Measurements from ENCODE around the gene C4orf36. TPM values are rescaled to one million over a fixed set of nuclear protein-coding genes. Genes with fewer than 3 reads are reported as not detected.

Gene C4orf36
- total RNA-seq, 1 experiment from 2014 or later: not detected

GRCh38 chr4:86934771-86935565 lies 42.7 kb upstream of the C4orf36 start, which contains the start of gene AFF1:
Gene AFF1, plus strand, starts transcription at chr4:86935011. Its CDS starts 13,523 bp downstream, at chr4:86948534.
- Histone ChIP-seq H3K4me3 (ENCODE audit: low read length) (peak within 1 kb of the TSS; percentile 77), H3K36me3 (ENCODE audit: insufficient read depth, low read length) (no peaks in the 10 kb centered on the region)

GRCh38 chr4:86934147-86934770 lies 42.0 kb upstream of the C4orf36 start:
- peak overlapping the region; percentile 67 for H3K9ac ChIP-seq (ENCODE audit: low read length)
- DNase-seq: no peak
- H3K9me3 ChIP-seq (ENCODE audit: low read length): no peaks in the 10 kb centered on the region
- no peaks in the 10 kb centered on the region for H3K9me2 ChIP-seq (replicated peaks; ENCODE audit: insufficient read depth, low read length)
- peak overlapping the region; percentile 91; the same call in 1 of the 2 replicates for H2AFZ ChIP-seq (ENCODE audit: low read length)
- peaks cover 64% of the 10 kb centered on the region for H3K4me1 ChIP-seq (ENCODE audit: low read length)
- no peaks in the 10 kb centered on the region for H4K20me1 ChIP-seq (ENCODE audit: insufficient read depth, low read depth, low read length)
- peak overlapping the region; percentile 84 for H3K4me2 ChIP-seq (ENCODE audit: low read depth, low read length, poor library complexity, severe bottlenecking)
- no peaks in the 10 kb centered on the region for H3K36me3 ChIP-seq (ENCODE audit: insufficient read depth, low read length)
- H3K79me2 ChIP-seq (ENCODE audit: low read length): no peaks in the 10 kb centered on the region
- H3K27me3 ChIP-seq (ENCODE audit: low read length): no peaks in the 10 kb centered on the region
- H3K27ac ChIP-seq (ENCODE audit: low read length): no peak overlapping the region
- peak overlapping the region; percentile 77 for H3K4me3 ChIP-seq (ENCODE audit: low read length)

More at GRCh38 chr4:86934771-86935565, 42.7 kb upstream of the C4orf36 start, which contains the start of gene AFF1:
- Histone ChIP-seq H3K4me2 (ENCODE audit: low read depth, low read length, poor library complexity, severe bottlenecking) (peak within 1 kb of the TSS; percentile 84), H2AFZ (ENCODE audit: low read length) (peak within 1 kb of the TSS; percentile 93; the same call in 1 of the 2 replicates), H3K9ac (ENCODE audit: low read length) (peak within 1 kb of the TSS; percentile 71), H4K20me1 (ENCODE audit: insufficient read depth, low read depth, low read length) (no peaks in the 10 kb centered on the region), H3K9me3 (ENCODE audit: low read length) (no peaks in the 10 kb centered on the region), H3K4me1 (ENCODE audit: low read length) (peaks cover 71% of the 10 kb centered on the region), H3K27ac (ENCODE audit: low read length) (no peak within 1 kb of the TSS), H3K79me2 (ENCODE audit: low read length) (no peaks in the 10 kb centered on the region), H3K9me2 (replicated peaks; ENCODE audit: insufficient read depth, low read length) (no peaks in the 10 kb centered on the region), H3K27me3 (ENCODE audit: low read length) (no peaks in the 10 kb centered on the region)
- DNase-seq: peak; percentile 91

GRCh38 chr4:86928400-86929255 lies 36.4 kb upstream of the C4orf36 start:
- Histone ChIP-seq H3K27ac (ENCODE audit: low read length) (no peak overlapping the region), H3K9me2 (replicated peaks; ENCODE audit: insufficient read depth, low read length) (no peaks in the 10 kb centered on the region), H3K36me3 (ENCODE audit: insufficient read depth, low read length) (no peaks in the 10 kb centered on the region), H3K9ac (ENCODE audit: low read length) (no peak overlapping the region), H3K4me1 (ENCODE audit: low read length) (peaks cover 37% of the 10 kb centered on the region), H4K20me1 (ENCODE audit: insufficient read depth, low read depth, low read length) (no peaks in the 10 kb centered on the region), H3K79me2 (ENCODE audit: low read length) (no peaks in the 10 kb centered on the region), H3K4me2 (ENCODE audit: low read depth, low read length, poor library complexity, severe bottlenecking) (no peak overlapping the region), H3K4me3 (ENCODE audit: low read length) (no peak overlapping the region), H2AFZ (ENCODE audit: low read length) (no peak overlapping the region), H3K9me3 (ENCODE audit: low read length) (no peaks in the 10 kb centered on the region), H3K27me3 (ENCODE audit: low read length) (no peaks in the 10 kb centered on the region)
- no peak for DNase-seq

DNA sequence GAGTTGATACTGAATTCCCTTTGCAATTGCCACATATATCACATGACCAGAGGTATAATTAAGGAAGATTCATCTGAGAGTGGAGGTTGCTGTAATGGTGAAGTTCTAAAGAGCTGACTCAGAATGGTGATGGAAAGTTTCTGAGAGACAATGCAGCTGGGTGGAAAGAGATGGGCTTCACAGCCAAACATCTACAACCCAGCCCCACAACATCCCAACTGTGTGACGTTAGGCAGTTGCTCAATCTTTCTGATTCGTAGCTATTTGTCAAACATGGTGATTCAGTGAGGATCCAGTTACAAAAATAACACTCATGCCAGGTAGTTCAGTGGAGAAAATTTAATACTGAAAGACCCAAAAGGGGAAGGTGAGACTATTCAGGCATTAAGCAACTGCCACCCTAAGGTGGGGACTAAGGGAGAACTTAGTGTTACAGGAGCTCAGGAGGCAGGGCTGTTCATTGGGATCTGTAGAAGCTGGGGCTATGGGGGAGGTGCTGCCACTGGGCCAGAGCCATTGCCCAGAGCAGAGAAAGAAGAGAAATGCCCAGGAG lies 35.7 kb upstream of the C4orf36 start:
- no peak overlapping the region for H3K27ac ChIP-seq (ENCODE audit: low read length)
- no peak overlapping the region for H2AFZ ChIP-seq (ENCODE audit: low read length)
- no peaks in the 10 kb centered on the region for H3K36me3 ChIP-seq (ENCODE audit: insufficient read depth, low read length)
- no peak overlapping the region for H3K4me3 ChIP-seq (ENCODE audit: low read length)
- no peaks in the 10 kb centered on the region for H3K79me2 ChIP-seq (ENCODE audit: low read length)
- no peaks in the 10 kb centered on the region for H3K27me3 ChIP-seq (ENCODE audit: low read length)
- H3K4me1 ChIP-seq (ENCODE audit: low read length): peaks cover 33% of the 10 kb centered on the region
- no peak overlapping the region for H3K9ac ChIP-seq (ENCODE audit: low read length)
- no peak overlapping the region for H3K4me2 ChIP-seq (ENCODE audit: low read depth, low read length, poor library complexity, severe bottlenecking)
- H3K9me2 ChIP-seq (replicated peaks; ENCODE audit: insufficient read depth, low read length): no peaks in the 10 kb centered on the region
- no peaks in the 10 kb centered on the region for H4K20me1 ChIP-seq (ENCODE audit: insufficient read depth, low read depth, low read length)
- H3K9me3 ChIP-seq (ENCODE audit: low read length): no peaks in the 10 kb centered on the region
- DNase-seq: no peak

GRCh38 chr4:86926435-86927086 lies 34.3 kb upstream of the C4orf36 start:
- no peak overlapping the region for H2AFZ ChIP-seq (ENCODE audit: low read length)
- no peak overlapping the region for H3K4me2 ChIP-seq (ENCODE audit: low read depth, low read length, poor library complexity, severe bottlenecking)
- no peak overlapping the region for H3K9ac ChIP-seq (ENCODE audit: low read length)

GRCh38 chr4:86924811-86925210 lies 32.6 kb upstream of the C4orf36 start:
- H3K36me3 ChIP-seq (ENCODE audit: insufficient read depth, low read length): no peaks in the 10 kb centered on the region
- no peak overlapping the region for H3K9ac ChIP-seq (ENCODE audit: low read length)
- no peak for DNase-seq
- H3K27me3 ChIP-seq (ENCODE audit: low read length): no peaks in the 10 kb centered on the region
- H3K9me2 ChIP-seq (replicated peaks; ENCODE audit: insufficient read depth, low read length): no peaks in the 10 kb centered on the region
- no peaks in the 10 kb centered on the region for H3K79me2 ChIP-seq (ENCODE audit: low read length)
- no peaks in the 10 kb centered on the region for H3K9me3 ChIP-seq (ENCODE audit: low read length)
- no peak overlapping the region for H2AFZ ChIP-seq (ENCODE audit: low read length)
- peaks cover 12% of the 10 kb centered on the region for H3K4me1 ChIP-seq (ENCODE audit: low read length)
- H4K20me1 ChIP-seq (ENCODE audit: insufficient read depth, low read depth, low read length): no peaks in the 10 kb centered on the region
- no peak overlapping the region for H3K4me3 ChIP-seq (ENCODE audit: low read length)
- H3K27ac ChIP-seq (ENCODE audit: low read length): no peak overlapping the region
- no peak overlapping the region for H3K4me2 ChIP-seq (ENCODE audit: low read depth, low read length, poor library complexity, severe bottlenecking)

More at GRCh38 chr4:86926435-86927086, 34.3 kb upstream of the C4orf36 start:
- no peaks in the 10 kb centered on the region for H3K9me3 ChIP-seq (ENCODE audit: low read length)
- peaks cover 27% of the 10 kb centered on the region for H3K4me1 ChIP-seq (ENCODE audit: low read length)
- no peaks in the 10 kb centered on the region for H3K27me3 ChIP-seq (ENCODE audit: low read length)
- H3K79me2 ChIP-seq (ENCODE audit: low read length): no peaks in the 10 kb centered on the region
- H3K9me2 ChIP-seq (replicated peaks; ENCODE audit: insufficient read depth, low read length): no peaks in the 10 kb centered on the region
- no peak overlapping the region for H3K4me3 ChIP-seq (ENCODE audit: low read length)
- no peaks in the 10 kb centered on the region for H4K20me1 ChIP-seq (ENCODE audit: insufficient read depth, low read depth, low read length)
- H3K36me3 ChIP-seq (ENCODE audit: insufficient read depth, low read length): no peaks in the 10 kb centered on the region
- no peak for DNase-seq
- H3K27ac ChIP-seq (ENCODE audit: low read length): no peak overlapping the region

DNA sequence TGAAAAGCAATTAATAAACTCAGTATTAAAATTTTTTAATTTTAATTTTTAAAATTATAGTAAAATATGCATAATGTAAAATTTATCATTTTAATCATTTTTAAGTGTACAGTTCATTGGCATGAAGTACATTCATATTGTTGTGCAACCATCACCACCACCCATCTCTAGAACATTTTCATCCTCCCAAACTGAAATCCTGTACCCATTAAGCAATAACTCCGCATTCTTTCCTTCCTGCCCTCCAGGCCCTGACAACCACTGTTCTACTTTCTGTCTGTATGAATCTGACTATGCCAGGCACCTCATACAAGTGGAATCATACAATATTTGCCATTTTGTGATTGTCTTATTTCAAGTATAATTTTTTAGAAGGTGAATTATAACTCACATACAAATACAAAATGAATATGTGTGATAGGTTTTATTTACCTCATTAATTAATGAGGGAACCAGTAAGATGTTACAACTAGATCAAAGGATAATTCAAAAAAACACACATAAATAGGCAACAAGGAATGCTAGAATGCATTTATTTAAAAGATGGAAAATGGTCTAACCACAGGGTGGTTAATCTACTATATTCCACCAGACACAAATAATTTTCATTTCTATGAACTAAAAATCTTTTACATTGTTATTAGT lies 29.5 kb upstream of the C4orf36 start:
- H4K20me1 ChIP-seq (ENCODE audit: insufficient read depth, low read depth, low read length): no peaks in the 10 kb centered on the region
- H3K27me3 ChIP-seq (ENCODE audit: low read length): no peaks in the 10 kb centered on the region
- no peak overlapping the region for H3K4me2 ChIP-seq (ENCODE audit: low read depth, low read length, poor library complexity, severe bottlenecking)
- H3K9me2 ChIP-seq (replicated peaks; ENCODE audit: insufficient read depth, low read length): no peaks in the 10 kb centered on the region
- no peaks in the 10 kb centered on the region for H3K4me1 ChIP-seq (ENCODE audit: low read length)
- H3K9ac ChIP-seq (ENCODE audit: low read length): no peak overlapping the region
- no peak overlapping the region for H2AFZ ChIP-seq (ENCODE audit: low read length)
- no peak for DNase-seq
- H3K9me3 ChIP-seq (ENCODE audit: low read length): no peaks in the 10 kb centered on the region
- H3K4me3 ChIP-seq (ENCODE audit: low read length): no peak overlapping the region
- H3K79me2 ChIP-seq (ENCODE audit: low read length): no peaks in the 10 kb centered on the region
- no peaks in the 10 kb centered on the region for H3K36me3 ChIP-seq (ENCODE audit: insufficient read depth, low read length)
- H3K27ac ChIP-seq (ENCODE audit: low read length): no peak overlapping the region
